B cell (primary cell): ENCODE measurements around the gene RAP1A. TPM values are rescaled to one million over a fixed set of nuclear protein-coding genes. Genes with fewer than 3 reads are reported as not detected.

ENCODE experiments used
- ATAC-seq: fragments of 200-7000 bp; cut with Tn5 transposase; one replicate; pipeline ENCODE4 v1.10.0; 2021; ENCODE audit warnings: low read depth, mild to moderate bottlenecking, moderate number of reproducible peaks, moderate library complexity
- CTCF ChIA-PET: fragments of 350-600 bp; sonication (Branson Sonifier 250); formaldehyde crosslinking; loops from one replicate; lab custom pipeline; 2021; ENCODE audit warnings: antibody characterized with exemption, inconsistent platforms; lab: Charles Lee
- POLR2A ChIA-PET: fragments of 350-600 bp; sonication (Branson Sonifier 250); formaldehyde crosslinking; loops from one replicate; lab custom pipeline; 2021; ENCODE audit warnings: antibody characterized with exemption; lab: Charles Lee
- DNase-seq: peaks from one replicate; pipeline ENCODE4 v3.0.0; 2013
- H2AFZ ChIP-seq: 2 replicates; pipeline ENCODE4 v1.6.1; 2012; ENCODE audit warnings: mild to moderate bottlenecking, low read depth, low read length; ENCODE audit not compliant: insufficient read depth, poor library complexity, severe bottlenecking
- H3K27ac ChIP-seq, 2 donors: 1 replicate in 1 of 2; 2 replicates in 1 of 2; pipeline ENCODE4 v1.5.1; 2012 to 2013; ENCODE audit warnings: low read length in 2 of 2, mild to moderate bottlenecking in 2 of 2, moderate library complexity in 1 of 2
- H3K27me3 ChIP-seq, 4 experiments: fragments of 200-600 bp in 1 of 4; sonication (generic) in 1 of 4; replicated peaks in 1 of 4; 1 replicate in 2 of 4; 2 replicates in 2 of 4; pipeline versions ENCODE4 v1.6.1 to v1.7.0; 2013 to 2016; ENCODE audit warnings: low read length in 3 of 4, mild to moderate bottlenecking in 2 of 4, mixed read lengths in 1 of 4, moderate library complexity in 1 of 4; ENCODE audit not compliant: insufficient read depth in 4 of 4, control insufficient read depth in 3 of 4; ENCODE audit errors: control extremely low read depth in 1 of 4
- H3K36me3 ChIP-seq, 2 experiments: replicated peaks in 1 of 2; 1 replicate in 1 of 2; 2 replicates in 1 of 2; pipeline versions ENCODE4 v1.6.1 to v1.7.1; 2013; ENCODE audit warnings: low read length in 1 of 2; ENCODE audit not compliant: insufficient read depth in 2 of 2, control insufficient read depth in 1 of 2; ENCODE audit errors: control extremely low read depth in 1 of 2, extremely low read depth in 1 of 2
- H3K4me1 ChIP-seq, 2 donors: fragments of 200-600 bp in 1 of 2; sonication (generic) in 1 of 2; 1 replicate in 1 of 2; 2 replicates in 1 of 2; pipeline versions ENCODE4 v1.5.1 to v1.6.1; 2013 to 2017; ENCODE audit warnings: low read length in 2 of 2; ENCODE audit not compliant: control insufficient read depth in 2 of 2, insufficient read depth in 2 of 2
- H3K4me2 ChIP-seq: replicated peaks from 2 replicates; pipeline ENCODE3; 2012; ENCODE audit warnings: mild to moderate bottlenecking, low read depth, low read length; ENCODE audit not compliant: poor library complexity, severe bottlenecking
- H3K4me3 ChIP-seq, 5 experiments: fragments of 200-600 bp in 1 of 5; sonication (generic) in 1 of 5; 1 replicate in 3 of 5; 2 replicates in 2 of 5; pipeline versions ENCODE4 v1.5.1 to v1.7.0; 2011 to 2016; ENCODE audit warnings: low read length in 4 of 5, mild to moderate bottlenecking in 4 of 5, low read depth in 2 of 5, control low read depth in 1 of 5, moderate library complexity in 1 of 5; ENCODE audit not compliant: insufficient read depth in 1 of 5; ENCODE audit errors: control extremely low read depth in 1 of 5, extremely low read depth in 1 of 5
- H3K79me2 ChIP-seq: fragments of 200-600 bp; sonication (generic); one replicate; pipeline ENCODE4 v1.6.0; 2016; ENCODE audit warnings: low read length; ENCODE audit not compliant: control insufficient read depth, insufficient read depth
- H3K9ac ChIP-seq: fragments of 200-600 bp; sonication (generic); 2 replicates; pipeline ENCODE4 v1.6.1; 2017; ENCODE audit warnings: mild to moderate bottlenecking, low read length, moderate library complexity
- H3K9me3 ChIP-seq, 3 donors: one replicate each; pipeline versions ENCODE4 v1.6.1 to v1.7.1; 2013; ENCODE audit warnings: low read length in 2 of 3; ENCODE audit not compliant: control insufficient read depth in 2 of 3, insufficient read depth in 1 of 3; ENCODE audit errors: control extremely low read depth in 1 of 3
- H4K20me1 ChIP-seq: 2 replicates; pipeline ENCODE4 v1.6.0; 2012; ENCODE audit warnings: mild to moderate bottlenecking, low read length; ENCODE audit not compliant: insufficient read depth, control insufficient read depth, poor library complexity, severe bottlenecking
- H3K27ac Mint-ChIP-seq: one replicate; pipeline ENCODE4 v1.8.0; 2021; ENCODE audit warnings: mixed read lengths
- H3K27me3 Mint-ChIP-seq: one replicate; pipeline ENCODE4 v1.8.0; 2021; ENCODE audit warnings: mixed read lengths
- H3K4me1 Mint-ChIP-seq: one replicate; pipeline ENCODE4 v1.8.0; 2021; ENCODE audit warnings: mixed read lengths
- H3K4me3 Mint-ChIP-seq: one replicate; pipeline ENCODE4 v1.8.0; 2021; ENCODE audit warnings: mixed read lengths
- H3K9me3 Mint-ChIP-seq: one replicate; pipeline ENCODE4 v1.8.0; 2022; ENCODE audit warnings: mixed read lengths; ENCODE audit not compliant: insufficient read depth
- EZH2 ChIP-seq: IDR thresholded peaks from 2 replicates; pipeline ENCODE4 v1.6.1; 2012; ENCODE audit warnings: borderline replicate concordance, low read depth, mild to moderate bottlenecking, moderate library complexity, low read length; ENCODE audit not compliant: insufficient read depth, poor library complexity, severe bottlenecking
- WGBS: methylation state at CpG from one replicate; pipeline ENCODE4 v1.1.5; 2013; ENCODE audit warnings: missing lambda C conversion rate; ENCODE audit not compliant: insufficient coverage; 5-methylcytosine and 5-hydroxymethylcytosine counted together
- intact Hi-C: fragments of 100-400 bp; cut with micrococcal nuclease; formaldehyde crosslinking; loops from one replicate; pipeline ENCODE4 v1.10.0; 2022
- polyA plus RNA-seq: library from polyadenylated mRNA; depleted of rRNA; stranded (reverse); fragments of >200 nt; gene quantifications from 2 replicates; pipeline ENCODE4 v1.2.3, GENCODE V29; 2012
- total RNA-seq, 2 donors: library from RNA; stranded (reverse); fragments of 120-200 nt in 1 of 2; gene quantifications; 1 replicate in 1 of 2; 2 replicates in 1 of 2; pipeline versions ENCODE4 v1.2.3 to v1.2.4, GENCODE V29; 2013 to 2022
- TF ChIP-seq, protein P1 (sequence below): fragments of 200-600 bp; IDR thresholded peaks from one replicate; pipeline ENCODE4 v1.8.0; 2022; ENCODE audit warnings: antibody characterized with exemption, mild to moderate bottlenecking

The RAP1A gene
- total and polyA plus RNA-seq, 2 donors (not counting 1 experiment from before 2014, with no cell fraction given), result 32.6 to 75.3 TPM

DNA sequence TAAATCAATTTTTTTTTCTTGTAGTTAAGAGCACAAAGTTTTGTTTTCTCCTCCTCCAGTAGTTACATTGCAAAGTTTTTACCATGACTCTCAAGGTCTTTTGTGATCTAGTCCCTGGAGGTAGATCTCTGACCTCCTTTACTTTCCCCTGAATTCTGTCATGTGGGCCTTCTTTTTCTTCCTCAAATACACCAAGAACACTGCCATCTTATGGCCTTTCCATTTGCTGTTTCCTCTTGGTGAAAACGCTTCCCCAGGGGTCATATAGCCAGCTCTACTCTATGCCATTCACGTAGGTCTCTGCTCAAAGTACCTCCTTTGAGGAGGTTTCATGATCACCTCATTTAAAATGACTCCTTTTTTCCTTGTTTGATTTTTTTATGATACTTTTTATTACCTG, 138.8 kb downstream of the RAP1A start:
- 67% methylated on average over 1 of the region's 2 CpGs for WGBS
- Histone ChIP-seq H3K27me3 (no peaks in the 10 kb centered on the region), H3K9ac (no peak overlapping the region), H3K36me3 (peaks cover 16 to 51% of the 10 kb centered on the region in 2 experiments), H3K4me1 (peaks cover 14 to 16% of the 10 kb centered on the region in 2 donors), H3K4me2 (no peak overlapping the region), H3K4me3 (no peak overlapping the region), H3K27ac (no peak overlapping the region), H3K9me3 (no peaks in the 10 kb centered on the region), H2AFZ (no peak overlapping the region), H4K20me1 (peaks cover 6% of the 10 kb centered on the region), H3K79me2 (peaks cover 37% of the 10 kb centered on the region)
- CTCF ChIA-PET, result interaction anchor here (1.7 to 8.1 kb wide), 2 partner anchors 44 to 277 kb away, joined by 5 to 102 read pairs; no protein-coding TSS in a partner anchor
- no peak for TF ChIP-seq EZH2
- TF ChIP-seq, protein P1, sequence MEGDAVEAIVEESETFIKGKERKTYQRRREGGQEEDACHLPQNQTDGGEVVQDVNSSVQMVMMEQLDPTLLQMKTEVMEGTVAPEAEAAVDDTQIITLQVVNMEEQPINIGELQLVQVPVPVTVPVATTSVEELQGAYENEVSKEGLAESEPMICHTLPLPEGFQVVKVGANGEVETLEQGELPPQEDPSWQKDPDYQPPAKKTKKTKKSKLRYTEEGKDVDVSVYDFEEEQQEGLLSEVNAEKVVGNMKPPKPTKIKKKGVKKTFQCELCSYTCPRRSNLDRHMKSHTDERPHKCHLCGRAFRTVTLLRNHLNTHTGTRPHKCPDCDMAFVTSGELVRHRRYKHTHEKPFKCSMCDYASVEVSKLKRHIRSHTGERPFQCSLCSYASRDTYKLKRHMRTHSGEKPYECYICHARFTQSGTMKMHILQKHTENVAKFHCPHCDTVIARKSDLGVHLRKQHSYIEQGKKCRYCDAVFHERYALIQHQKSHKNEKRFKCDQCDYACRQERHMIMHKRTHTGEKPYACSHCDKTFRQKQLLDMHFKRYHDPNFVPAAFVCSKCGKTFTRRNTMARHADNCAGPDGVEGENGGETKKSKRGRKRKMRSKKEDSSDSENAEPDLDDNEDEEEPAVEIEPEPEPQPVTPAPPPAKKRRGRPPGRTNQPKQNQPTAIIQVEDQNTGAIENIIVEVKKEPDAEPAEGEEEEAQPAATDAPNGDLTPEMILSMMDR, result no peak
- POLR2A ChIA-PET, result no interaction called here
- no peaks in the 10 kb centered on the region for H3K9me3 Mint-ChIP-seq
- DNase-seq (no peak), ATAC-seq (no peak)
- no peaks in the 10 kb centered on the region for H3K27me3 Mint-ChIP-seq
- H3K4me3 Mint-ChIP-seq, result peak overlapping the region; percentile 37
- H3K27ac Mint-ChIP-seq, result no peak overlapping the region
- intact Hi-C loops, result no loop called here
- peaks cover 31% of the 10 kb centered on the region for H3K4me1 Mint-ChIP-seq

DNA sequence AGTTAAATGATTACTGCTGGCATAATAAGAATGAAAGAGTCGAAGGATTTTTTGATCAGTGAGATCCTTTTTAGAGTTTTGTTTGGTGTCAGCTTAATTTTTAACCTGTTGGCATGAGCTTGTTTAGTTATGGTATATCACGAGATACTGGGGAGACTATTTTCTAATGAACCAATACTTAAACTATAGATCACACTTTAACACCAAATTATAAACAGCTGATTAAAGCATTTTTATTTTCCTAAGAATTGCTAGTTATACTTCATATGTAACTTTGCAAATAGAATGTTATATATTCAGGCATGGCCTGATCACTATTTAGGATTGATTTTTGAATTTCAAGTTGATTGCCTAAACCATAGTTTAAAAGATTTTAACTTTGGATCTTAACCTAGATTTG, 142.1 kb downstream of the RAP1A start:
- peaks cover 14% of the 10 kb centered on the region for H3K79me2 ChIP-seq
- CTCF ChIA-PET, result interaction anchor here (3.1 kb wide), 2 partner anchors 46 to 254 kb away, joined by 16 to 17 read pairs; no protein-coding TSS in a partner anchor
- no peak overlapping the region for H3K27ac Mint-ChIP-seq
- no peak overlapping the region for H3K9ac ChIP-seq
- no peaks in the 10 kb centered on the region for H3K27me3 ChIP-seq
- TF ChIP-seq EZH2, result no peak
- TF ChIP-seq, protein P1, result no peak
- POLR2A ChIA-PET, result interaction anchor here (0.6 kb wide), 1 partner anchor 1362 kb away, joined by 5 read pairs; no protein-coding TSS in a partner anchor
- H4K20me1 ChIP-seq, result peaks cover 6% of the 10 kb centered on the region
- H3K27me3 Mint-ChIP-seq, result no peaks in the 10 kb centered on the region
- H3K4me1 Mint-ChIP-seq, result peaks cover 9% of the 10 kb centered on the region
- peaks cover under 1 to 6% of the 10 kb centered on the region in 2 donors for H3K4me1 ChIP-seq
- no CpG with 5 or more reads among the region's 2 CpGs for WGBS
- no peaks in the 10 kb centered on the region for H3K9me3 ChIP-seq
- H3K4me3 ChIP-seq, result no peak overlapping the region
- no peak overlapping the region for H3K4me2 ChIP-seq
- H3K36me3 ChIP-seq, result peaks cover 31 to 77% of the 10 kb centered on the region in 2 experiments
- no peaks in the 10 kb centered on the region for H3K9me3 Mint-ChIP-seq
- H3K27ac ChIP-seq, result no peak overlapping the region
- ATAC-seq (no peak), DNase-seq (no peak)
- no peak overlapping the region for H3K4me3 Mint-ChIP-seq
- intact Hi-C loops, result loop anchor here (10.0 kb wide), 2 partner anchors 107 to 537 kb away; partner anchors contain the start of gene CHI3L2
- no peak overlapping the region for H2AFZ ChIP-seq
